ENCODE measurements around the gene GNA12.

The GNA12 gene

GRCh38 chr7:2845034-2845592, 1.0 kb upstream of the GNA12 start:
- Histone ChIP-seq H3K4me3 (ENCODE audit: insufficient read depth, low read length, poor library complexity, severe bottlenecking) (peak overlapping the region; percentile 53), H3K36me3 (ENCODE audit: low read length) (no peaks in the 10 kb centered on the region), H3K79me2 (ENCODE audit: insufficient read depth, low read length) (no peaks in the 10 kb centered on the region), H4K20me1 (ENCODE audit: low read depth, low read length) (no peaks in the 10 kb centered on the region), H3K9ac (ENCODE audit: low read length) (peak overlapping the region; percentile 41), H3K27me3 (ENCODE audit: low read length) (no peaks in the 10 kb centered on the region), H3K9me2 (replicated peaks; ENCODE audit: insufficient read depth, low read length) (no peaks in the 10 kb centered on the region), H3K9me3 (ENCODE audit: insufficient read depth, low read length) (no peaks in the 10 kb centered on the region), H3K27ac (ENCODE audit: low read depth, low read length) (no peak overlapping the region), H2AFZ (ENCODE audit: low read depth, low read length, severe bottlenecking) (peak overlapping the region; percentile 94), H3F3A (ENCODE audit: insufficient read depth) (no peaks in the 10 kb centered on the region), H3K4me2 (ENCODE audit: low read depth, low read length, poor library complexity, severe bottlenecking) (peak overlapping the region; percentile 80)
- TF ChIP-seq EZH2phosphoT487 (conservative IDR thresholded peaks at IDR 0.05; ENCODE audit: low read length) = no peak
- TF ChIP-seq, protein P1, sequence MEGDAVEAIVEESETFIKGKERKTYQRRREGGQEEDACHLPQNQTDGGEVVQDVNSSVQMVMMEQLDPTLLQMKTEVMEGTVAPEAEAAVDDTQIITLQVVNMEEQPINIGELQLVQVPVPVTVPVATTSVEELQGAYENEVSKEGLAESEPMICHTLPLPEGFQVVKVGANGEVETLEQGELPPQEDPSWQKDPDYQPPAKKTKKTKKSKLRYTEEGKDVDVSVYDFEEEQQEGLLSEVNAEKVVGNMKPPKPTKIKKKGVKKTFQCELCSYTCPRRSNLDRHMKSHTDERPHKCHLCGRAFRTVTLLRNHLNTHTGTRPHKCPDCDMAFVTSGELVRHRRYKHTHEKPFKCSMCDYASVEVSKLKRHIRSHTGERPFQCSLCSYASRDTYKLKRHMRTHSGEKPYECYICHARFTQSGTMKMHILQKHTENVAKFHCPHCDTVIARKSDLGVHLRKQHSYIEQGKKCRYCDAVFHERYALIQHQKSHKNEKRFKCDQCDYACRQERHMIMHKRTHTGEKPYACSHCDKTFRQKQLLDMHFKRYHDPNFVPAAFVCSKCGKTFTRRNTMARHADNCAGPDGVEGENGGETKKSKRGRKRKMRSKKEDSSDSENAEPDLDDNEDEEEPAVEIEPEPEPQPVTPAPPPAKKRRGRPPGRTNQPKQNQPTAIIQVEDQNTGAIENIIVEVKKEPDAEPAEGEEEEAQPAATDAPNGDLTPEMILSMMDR (IDR thresholded peaks at IDR 0.05; ENCODE audit: insufficient read depth, low read length, poor library complexity, severe bottlenecking) = no peak

- TF ChIP-seq EZH2phosphoT487 (conservative IDR thresholded peaks at IDR 0.05; ENCODE audit: low read length) = no peak
- TF ChIP-seq, protein P1 (IDR thresholded peaks at IDR 0.05; ENCODE audit: insufficient read depth, low read length, poor library complexity, severe bottlenecking) = no peak
- Histone ChIP-seq H3K4me2 (ENCODE audit: low read depth, low read length, poor library complexity, severe bottlenecking) (peak overlapping the region; percentile 70), H2AFZ (ENCODE audit: low read depth, low read length, severe bottlenecking) (no peak overlapping the region), H3K9me3 (ENCODE audit: insufficient read depth, low read length) (no peaks in the 10 kb centered on the region), H3K9ac (ENCODE audit: low read length) (peak overlapping the region; percentile 59), H3K27me3 (ENCODE audit: low read length) (no peaks in the 10 kb centered on the region), H3K27ac (ENCODE audit: low read depth, low read length) (no peak overlapping the region), H3K36me3 (ENCODE audit: low read length) (no peaks in the 10 kb centered on the region), H3K4me3 (ENCODE audit: insufficient read depth, low read length, poor library complexity, severe bottlenecking) (peak overlapping the region; percentile 60), H3F3A (ENCODE audit: insufficient read depth) (no peaks in the 10 kb centered on the region), H4K20me1 (ENCODE audit: low read depth, low read length) (no peaks in the 10 kb centered on the region; the same call in 1 of the 2 replicates), H3K79me2 (ENCODE audit: insufficient read depth, low read length) (no peaks in the 10 kb centered on the region), H3K9me2 (replicated peaks; ENCODE audit: insufficient read depth, low read length) (no peaks in the 10 kb centered on the region)
Measured at GRCh38 chr7:2843711-2844152, 376 bp downstream of the GNA12 start.

DNA sequence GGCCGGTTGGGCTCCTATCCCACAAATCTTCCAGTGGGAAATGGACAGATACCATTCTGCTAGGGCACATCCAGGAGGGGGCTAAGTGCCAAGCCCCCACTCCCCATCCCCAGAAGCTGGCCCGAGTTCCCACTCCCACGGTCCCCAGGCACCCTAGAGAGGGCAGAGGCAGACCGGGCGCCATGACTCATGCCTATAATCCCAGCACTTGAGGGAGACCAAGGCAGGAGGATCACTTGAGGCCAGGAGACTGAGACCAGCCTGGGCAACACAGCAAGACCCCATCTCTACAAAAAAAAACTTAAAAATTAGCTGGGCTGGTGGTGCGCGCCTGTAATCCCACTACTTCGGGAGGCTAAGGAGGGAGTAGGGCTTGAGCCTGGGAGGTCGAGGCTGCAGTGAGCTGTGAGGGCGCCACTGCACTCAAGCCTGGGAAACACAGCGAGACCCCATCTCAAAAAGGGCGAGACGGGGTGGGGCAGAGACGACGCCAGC, 870 bp downstream of the GNA12 start:
- Histone ChIP-seq H3K36me3 (ENCODE audit: low read length) (no peaks in the 10 kb centered on the region), H3K27me3 (ENCODE audit: low read length) (no peaks in the 10 kb centered on the region), H3K9ac (ENCODE audit: low read length) (peak overlapping the region; percentile 59), H3K27ac (ENCODE audit: low read depth, low read length) (no peak overlapping the region), H3K4me2 (ENCODE audit: low read depth, low read length, poor library complexity, severe bottlenecking) (peak overlapping the region; percentile 70), H3K79me2 (ENCODE audit: insufficient read depth, low read length) (no peaks in the 10 kb centered on the region), H4K20me1 (ENCODE audit: low read depth, low read length) (no peaks in the 10 kb centered on the region; the same call in 1 of the 2 replicates), H3K9me3 (ENCODE audit: insufficient read depth, low read length) (no peaks in the 10 kb centered on the region), H3F3A (ENCODE audit: insufficient read depth) (no peaks in the 10 kb centered on the region), H3K4me3 (ENCODE audit: insufficient read depth, low read length, poor library complexity, severe bottlenecking) (peak overlapping the region; percentile 60), H3K9me2 (replicated peaks; ENCODE audit: insufficient read depth, low read length) (no peaks in the 10 kb centered on the region), H2AFZ (ENCODE audit: low read depth, low read length, severe bottlenecking) (no peak overlapping the region)
- TF ChIP-seq EZH2phosphoT487 (conservative IDR thresholded peaks at IDR 0.05; ENCODE audit: low read length) = no peak

DNA sequence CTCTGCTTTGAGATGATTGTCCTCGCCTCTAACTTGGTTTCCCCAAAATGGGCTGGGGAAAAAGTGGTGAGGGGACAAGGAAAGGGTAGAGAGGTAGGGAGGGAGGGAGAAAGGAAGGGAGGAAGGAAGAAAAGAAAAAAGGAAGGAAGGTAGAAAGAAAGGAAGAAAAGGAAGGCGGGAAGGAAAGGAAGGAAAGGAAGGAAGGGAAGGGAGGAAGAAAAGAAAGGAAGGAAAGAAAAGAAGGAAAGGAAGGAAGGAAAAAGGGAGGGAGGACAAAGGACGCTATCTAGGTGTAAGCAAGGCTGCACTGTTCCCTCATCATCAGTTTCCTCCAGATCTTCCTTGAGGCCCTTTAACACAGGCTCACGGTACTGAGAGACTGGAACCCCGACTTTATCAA, 2.2 kb downstream of the GNA12 start:
- Histone ChIP-seq H3K9ac (ENCODE audit: low read length) (no peak overlapping the region), H3K36me3 (ENCODE audit: low read length) (no peaks in the 10 kb centered on the region), H3K27ac (ENCODE audit: low read depth, low read length) (no peak overlapping the region), H3K4me3 (ENCODE audit: insufficient read depth, low read length, poor library complexity, severe bottlenecking) (no peak overlapping the region), H2AFZ (ENCODE audit: low read depth, low read length, severe bottlenecking) (no peak overlapping the region), H3K9me2 (replicated peaks; ENCODE audit: insufficient read depth, low read length) (no peaks in the 10 kb centered on the region), H3K27me3 (ENCODE audit: low read length) (no peaks in the 10 kb centered on the region), H4K20me1 (ENCODE audit: low read depth, low read length) (no peaks in the 10 kb centered on the region; the same call in 1 of the 2 replicates), H3K9me3 (ENCODE audit: insufficient read depth, low read length) (no peaks in the 10 kb centered on the region), H3K4me2 (ENCODE audit: low read depth, low read length, poor library complexity, severe bottlenecking) (no peak overlapping the region), H3F3A (ENCODE audit: insufficient read depth) (no peaks in the 10 kb centered on the region), H3K79me2 (ENCODE audit: insufficient read depth, low read length) (no peaks in the 10 kb centered on the region)
- TF ChIP-seq, protein P1 (IDR thresholded peaks at IDR 0.05; ENCODE audit: insufficient read depth, low read length, poor library complexity, severe bottlenecking) = no peak
- TF ChIP-seq EZH2phosphoT487 (conservative IDR thresholded peaks at IDR 0.05; ENCODE audit: low read length) = no peak

Measured in SU-DHL-6 (cell line).